Cardiac fibroblast (primary cell): Measurements from ENCODE around the gene MED15.

Experiments
- DNase-seq, 2 donors: peaks; one replicate each; pipeline versions ENCODE4 v3.0.0 to v3.0.0-alpha.2; 2010; ENCODE audit warnings: low read depth in 2 of 2
- H3K4me3 ChIP-seq, 2 donors: replicated peaks in 1 of 2; 1 replicate in 1 of 2; 2 replicates in 1 of 2; pipeline ENCODE4 v1.5.1; 2011; ENCODE audit warnings: low read depth in 2 of 2, low read length in 2 of 2, mild to moderate bottlenecking in 2 of 2, moderate library complexity in 1 of 2
- TF ChIP-seq, protein P1 (sequence below): IDR thresholded peaks from one replicate; pipeline ENCODE4 v1.5.1; 2011; ENCODE audit warnings: low read depth, mild to moderate bottlenecking, low read length, inconsistent platforms

The MED15 gene

DNA sequence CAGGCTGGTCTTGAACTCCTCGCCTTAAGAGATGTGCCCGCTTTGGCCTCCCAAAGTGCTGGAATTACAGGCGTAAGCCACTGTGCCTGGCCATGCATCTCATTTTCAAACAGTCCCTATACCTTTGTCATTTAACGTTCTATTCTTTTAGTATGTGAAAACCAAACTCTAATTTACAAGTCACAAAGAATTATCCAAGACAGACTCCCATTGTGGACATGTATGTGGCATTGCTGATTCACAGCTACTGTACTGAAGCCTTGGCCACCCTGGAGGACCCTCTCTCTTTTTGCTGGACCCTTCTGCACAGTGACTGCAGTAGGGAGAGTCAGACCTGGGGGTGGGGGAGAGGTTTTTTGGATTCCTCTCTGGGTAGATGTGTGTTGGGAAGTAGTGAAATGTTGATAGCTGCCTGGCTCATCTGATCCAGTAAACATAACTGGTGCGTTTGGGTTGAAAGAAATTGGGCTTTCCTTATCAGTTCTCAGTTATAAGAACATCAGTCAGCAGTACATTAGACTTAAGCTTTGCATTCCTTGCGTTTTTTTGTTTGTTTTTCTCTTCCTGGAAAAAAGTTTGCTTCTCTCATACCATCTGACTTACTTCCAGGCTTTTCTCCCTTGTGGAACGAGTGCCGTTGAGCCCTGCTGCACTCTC lies 65.9 kb downstream of the MED15 start:
- no peak overlapping the region for H3K4me3 ChIP-seq
- TF ChIP-seq, protein P1, sequence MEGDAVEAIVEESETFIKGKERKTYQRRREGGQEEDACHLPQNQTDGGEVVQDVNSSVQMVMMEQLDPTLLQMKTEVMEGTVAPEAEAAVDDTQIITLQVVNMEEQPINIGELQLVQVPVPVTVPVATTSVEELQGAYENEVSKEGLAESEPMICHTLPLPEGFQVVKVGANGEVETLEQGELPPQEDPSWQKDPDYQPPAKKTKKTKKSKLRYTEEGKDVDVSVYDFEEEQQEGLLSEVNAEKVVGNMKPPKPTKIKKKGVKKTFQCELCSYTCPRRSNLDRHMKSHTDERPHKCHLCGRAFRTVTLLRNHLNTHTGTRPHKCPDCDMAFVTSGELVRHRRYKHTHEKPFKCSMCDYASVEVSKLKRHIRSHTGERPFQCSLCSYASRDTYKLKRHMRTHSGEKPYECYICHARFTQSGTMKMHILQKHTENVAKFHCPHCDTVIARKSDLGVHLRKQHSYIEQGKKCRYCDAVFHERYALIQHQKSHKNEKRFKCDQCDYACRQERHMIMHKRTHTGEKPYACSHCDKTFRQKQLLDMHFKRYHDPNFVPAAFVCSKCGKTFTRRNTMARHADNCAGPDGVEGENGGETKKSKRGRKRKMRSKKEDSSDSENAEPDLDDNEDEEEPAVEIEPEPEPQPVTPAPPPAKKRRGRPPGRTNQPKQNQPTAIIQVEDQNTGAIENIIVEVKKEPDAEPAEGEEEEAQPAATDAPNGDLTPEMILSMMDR, result no peak
- DNase-seq, result peak in 1 of 2 donors; percentile 32

DNA sequence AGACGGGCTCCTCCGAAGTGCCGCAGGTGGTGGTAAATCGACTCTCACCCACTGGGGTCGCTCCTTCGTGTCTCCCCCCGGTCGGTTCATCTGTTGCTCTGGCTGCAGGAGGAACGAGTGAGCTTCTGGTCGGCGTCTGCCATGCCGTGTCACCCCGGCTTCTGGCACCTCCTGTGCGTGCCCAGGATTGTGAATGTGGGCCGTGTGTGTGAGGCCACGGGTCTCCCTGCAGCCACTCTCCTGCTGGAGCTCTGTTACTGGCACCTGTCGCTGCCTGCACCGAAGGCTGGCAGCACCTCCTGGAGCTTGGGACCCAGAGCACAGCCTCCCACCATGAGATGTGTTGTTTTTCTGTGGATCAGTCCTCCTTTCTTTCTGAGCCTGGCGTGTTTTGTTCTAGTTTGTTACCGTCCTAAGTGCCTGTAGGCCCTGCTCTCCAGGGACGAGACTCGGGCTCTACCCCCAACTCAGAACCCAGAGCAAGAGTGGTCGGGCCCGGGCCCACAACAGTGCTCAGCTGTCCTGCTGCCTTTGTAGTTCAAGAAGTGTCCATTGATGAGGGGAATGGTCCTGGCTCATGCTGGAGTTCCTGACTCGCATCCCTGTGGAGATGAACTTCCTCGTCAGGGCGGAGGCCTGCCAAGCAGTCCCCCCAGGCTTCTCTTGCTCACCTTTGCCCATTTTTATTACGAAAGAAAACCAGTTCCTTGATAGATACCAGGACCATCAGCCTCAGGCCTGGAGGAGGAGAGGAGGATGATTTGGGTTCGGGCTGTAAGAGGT lies 66.6 kb downstream of the MED15 start:
- TF ChIP-seq, protein P1, result no peak
- DNase-seq, result no peak
- no peak overlapping the region for H3K4me3 ChIP-seq

DNA sequence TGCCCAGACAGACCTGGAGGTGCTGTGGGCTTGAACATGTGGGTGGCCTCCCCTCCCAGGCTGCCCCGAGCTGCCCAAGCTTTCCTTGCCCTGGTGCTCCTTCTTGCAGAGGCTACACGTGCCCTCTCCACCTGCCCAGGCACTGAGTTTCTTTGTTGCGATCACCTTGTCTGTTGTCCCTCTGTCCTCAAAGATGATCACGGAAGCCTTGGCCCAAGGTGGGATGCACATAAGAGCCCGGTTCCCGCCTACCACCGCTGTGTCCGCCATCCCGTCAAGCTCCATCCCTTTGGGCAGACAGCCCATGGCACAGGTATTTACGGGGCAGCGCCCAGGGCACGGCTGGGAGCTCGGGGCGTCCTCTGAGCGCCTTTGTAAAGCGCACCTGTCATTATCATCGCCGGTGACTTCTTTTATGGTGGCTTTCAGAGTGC lies 67.5 kb downstream of the MED15 start:
- TF ChIP-seq, protein P1, result no peak
- H3K4me3 ChIP-seq, result no peak overlapping the region
- no peak for DNase-seq

DNA sequence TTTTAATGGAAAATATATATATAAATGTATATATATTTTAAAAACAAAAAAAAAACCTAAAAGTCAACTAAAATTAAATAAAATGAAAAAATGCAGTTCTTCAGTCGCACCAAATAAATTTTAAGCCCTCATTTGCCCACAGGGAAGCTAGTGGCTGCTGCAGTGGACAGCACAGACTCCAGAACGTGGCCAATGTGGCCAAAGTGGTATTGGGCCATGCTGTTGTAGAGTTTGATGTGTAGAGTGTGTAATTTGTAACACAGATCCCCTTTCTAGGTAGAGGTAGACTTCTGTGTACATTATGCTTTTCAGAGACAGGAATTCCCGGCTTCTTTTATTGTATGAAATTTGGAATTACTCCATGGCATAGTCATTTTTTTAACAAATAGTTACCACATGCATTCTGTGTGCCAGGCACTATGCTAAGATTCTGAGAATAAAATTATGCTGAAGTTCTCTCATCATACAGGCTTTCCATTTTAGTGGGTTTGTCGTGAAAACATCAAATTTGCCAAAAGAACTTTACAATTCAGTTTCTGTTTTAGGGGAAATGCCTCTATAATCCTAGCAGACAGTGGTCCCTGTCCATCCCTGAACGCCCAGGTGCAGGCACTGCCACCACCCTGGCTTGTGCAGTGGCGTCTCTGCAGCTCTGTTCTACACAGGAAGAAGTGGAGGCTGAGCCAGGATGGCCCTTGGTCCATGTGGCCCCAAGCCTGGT lies 68.5 kb downstream of the MED15 start:
- TF ChIP-seq, protein P1, result no peak
- DNase-seq, result no peak
- H3K4me3 ChIP-seq, result no peak overlapping the region

DNA sequence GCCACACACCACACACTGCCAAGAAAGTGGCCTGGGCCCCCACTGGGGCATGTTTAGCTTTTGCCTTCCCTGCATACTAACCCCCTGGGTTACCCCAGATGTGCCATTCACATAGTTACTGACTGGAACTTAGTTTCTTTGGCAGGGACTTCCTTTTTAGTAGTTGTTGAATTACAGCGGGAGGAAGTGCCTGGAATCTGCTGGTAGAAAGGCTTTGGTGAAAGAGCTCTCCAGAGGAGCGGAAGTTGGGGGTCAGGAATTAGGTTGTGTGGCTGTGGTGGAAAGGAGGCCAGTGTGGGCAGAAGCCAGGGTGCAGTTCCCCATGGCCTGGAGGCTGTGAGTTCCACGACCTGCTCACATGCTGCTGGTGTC lies 69.0 kb downstream of the MED15 start:
- TF ChIP-seq, protein P1, result no peak
- no peak overlapping the region for H3K4me3 ChIP-seq
- DNase-seq, result no peak

DNA sequence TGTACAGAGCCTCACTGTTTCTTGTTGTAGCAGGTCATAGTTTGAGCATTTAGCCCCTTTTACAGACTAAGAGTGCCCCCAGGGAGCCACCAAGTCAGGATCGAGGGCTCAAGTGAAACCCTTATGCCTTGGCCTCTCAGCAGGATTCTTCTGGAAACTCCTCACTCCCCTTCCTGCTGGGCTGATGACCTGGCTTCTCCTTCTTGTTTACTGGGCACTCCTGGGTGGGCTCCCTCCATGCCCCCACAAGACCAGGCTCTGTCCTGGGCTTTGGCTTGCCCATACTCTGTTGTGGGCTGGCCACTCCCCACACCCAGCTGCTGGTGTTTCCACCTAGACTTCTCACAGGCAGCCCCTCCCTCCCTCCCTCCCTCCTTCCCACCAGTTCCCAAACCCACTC lies 69.6 kb downstream of the MED15 start:
- DNase-seq, result no peak
- no peak overlapping the region for H3K4me3 ChIP-seq
- TF ChIP-seq, protein P1, result no peak
